IPS-18c (cell line): Measurements from ENCODE around the gene ITGAD.

Source experiments
- H3K4me3 ChIP-seq: 2 replicates; pipeline ENCODE4 v1.7.0; 2013; ENCODE audit warnings: low read depth, mild to moderate bottlenecking, low read length, moderate library complexity; ENCODE audit not compliant: insufficient read depth
- H3K9me3 ChIP-seq: one replicate; pipeline ENCODE4 v1.6.1; 2013; ENCODE audit warnings: mild to moderate bottlenecking, low read length, moderate library complexity; ENCODE audit not compliant: control insufficient read depth, insufficient read depth

ITGAD gene

DNA sequence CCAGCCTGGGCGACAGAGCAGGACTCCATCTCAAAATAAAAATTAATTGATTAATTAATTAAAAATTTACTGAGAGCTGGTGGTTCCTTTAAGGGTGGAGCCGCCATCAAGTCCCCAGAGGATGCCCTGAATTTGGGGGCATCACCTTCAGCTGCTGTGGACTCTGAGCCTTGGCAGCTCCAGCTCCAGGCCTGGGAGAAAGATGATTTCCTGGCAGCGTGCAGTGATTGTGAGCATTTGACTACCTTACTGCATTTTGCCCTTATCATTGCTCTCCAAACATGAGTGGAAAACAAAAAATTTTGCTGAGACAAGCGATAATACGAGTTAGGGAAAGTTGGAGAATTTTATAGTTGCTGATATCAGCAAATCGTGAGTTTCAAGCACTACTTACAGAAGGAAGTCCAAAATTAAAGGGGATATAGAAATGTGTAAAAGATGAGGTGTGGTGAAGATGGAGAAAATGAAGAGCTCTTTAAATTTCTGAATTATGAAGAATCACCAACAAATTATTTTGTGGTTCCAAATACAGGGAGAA is 2.6 kb upstream of the ITGAD start:
- Histone ChIP-seq H3K9me3 (no peaks in the 10 kb centered on the region), H3K4me3 (no peak overlapping the region)

DNA sequence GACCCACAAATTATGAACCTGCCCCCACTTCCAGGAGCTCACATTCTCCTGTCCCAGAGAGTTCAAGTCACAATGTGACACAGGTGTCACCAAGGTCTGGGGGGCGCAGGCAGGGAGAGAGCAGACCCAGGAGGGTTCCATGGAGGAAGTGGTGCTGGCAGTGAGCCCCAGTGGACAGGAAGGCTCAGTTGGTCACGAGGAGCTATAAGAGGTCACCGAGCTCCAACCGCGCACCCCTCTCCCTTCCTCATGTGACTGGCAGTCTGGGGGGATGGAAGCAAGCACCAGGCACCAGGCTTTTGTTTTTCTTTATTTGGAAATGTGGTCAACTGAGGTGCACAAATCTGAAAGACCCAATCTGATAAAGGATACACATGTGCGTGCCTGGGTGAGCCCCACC is 2.5 kb downstream of the ITGAD start:
- H3K9me3 ChIP-seq = peaks cover 2% of the 10 kb centered on the region
- H3K4me3 ChIP-seq = no peak overlapping the region

DNA sequence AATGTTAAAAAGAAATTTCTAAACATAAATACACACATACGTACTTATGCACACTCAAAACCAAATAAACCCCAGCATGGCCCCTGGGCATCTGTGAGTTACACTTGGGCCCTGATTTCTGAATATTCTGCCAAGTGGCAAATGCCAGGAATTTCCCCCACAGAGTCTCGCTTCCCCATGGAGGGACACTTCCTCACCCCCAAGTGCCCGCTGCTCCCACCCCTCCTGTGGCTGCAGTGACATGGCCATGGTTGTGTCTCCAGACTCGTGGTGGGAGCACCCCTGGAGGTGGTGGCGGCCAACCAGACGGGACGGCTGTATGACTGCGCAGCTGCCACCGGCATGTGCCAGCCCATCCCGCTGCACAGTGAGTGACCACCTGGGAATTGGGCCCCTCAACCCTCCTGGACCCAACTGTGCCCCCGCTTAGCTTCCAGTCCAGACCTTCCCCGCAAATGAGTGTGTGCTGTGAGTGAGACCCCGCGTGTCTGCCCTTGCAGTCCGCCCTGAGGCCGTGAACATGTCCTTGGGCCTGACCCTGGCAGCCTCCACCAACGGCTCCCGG is 4.0 kb downstream of the ITGAD start:
- Histone ChIP-seq H3K9me3 (peaks cover 2% of the 10 kb centered on the region), H3K4me3 (no peak overlapping the region)

DNA sequence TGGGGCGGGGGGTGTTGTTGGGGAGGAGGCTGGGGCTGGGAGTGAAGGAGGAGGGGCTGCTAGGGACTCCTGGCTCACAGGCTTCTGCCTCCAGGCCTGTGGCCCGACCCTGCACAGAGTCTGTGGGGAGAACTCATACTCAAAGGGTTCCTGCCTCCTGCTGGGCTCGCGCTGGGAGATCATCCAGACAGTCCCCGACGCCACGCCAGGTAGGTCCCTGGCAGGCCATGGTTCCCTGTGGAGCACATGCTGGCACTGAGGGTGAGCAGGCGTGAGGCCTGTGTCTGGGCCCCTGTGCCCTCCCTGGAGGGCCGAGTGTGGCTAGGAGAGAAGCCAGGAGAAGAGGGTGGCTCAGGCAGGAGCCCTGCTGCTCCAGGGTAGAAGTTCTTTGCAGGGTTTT is 4.6 kb downstream of the ITGAD start:
- Histone ChIP-seq H3K9me3 (peaks cover 2% of the 10 kb centered on the region), H3K4me3 (no peak overlapping the region)

DNA sequence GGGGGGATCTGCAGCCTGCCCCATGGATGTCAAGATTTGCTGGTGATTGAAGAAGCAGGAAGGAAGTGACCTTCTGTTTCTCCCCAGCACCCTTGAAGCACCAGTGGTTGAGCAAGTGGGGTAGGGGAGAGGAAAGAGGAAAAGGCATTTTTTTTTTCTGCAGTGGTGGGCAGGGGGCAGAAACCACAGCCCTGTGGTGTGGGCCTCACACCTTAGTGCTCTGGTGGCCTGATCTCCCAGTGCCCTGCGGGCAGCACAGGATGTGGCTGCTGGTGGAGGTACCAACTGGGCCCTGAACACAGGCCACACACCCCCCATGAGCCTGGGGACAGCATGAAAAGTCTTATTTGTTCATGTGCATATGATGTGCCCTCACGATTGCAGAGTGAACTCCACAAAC is 7.1 kb downstream of the ITGAD start:
- H3K4me3 ChIP-seq = no peak overlapping the region
- peaks cover 2% of the 10 kb centered on the region for H3K9me3 ChIP-seq

DNA sequence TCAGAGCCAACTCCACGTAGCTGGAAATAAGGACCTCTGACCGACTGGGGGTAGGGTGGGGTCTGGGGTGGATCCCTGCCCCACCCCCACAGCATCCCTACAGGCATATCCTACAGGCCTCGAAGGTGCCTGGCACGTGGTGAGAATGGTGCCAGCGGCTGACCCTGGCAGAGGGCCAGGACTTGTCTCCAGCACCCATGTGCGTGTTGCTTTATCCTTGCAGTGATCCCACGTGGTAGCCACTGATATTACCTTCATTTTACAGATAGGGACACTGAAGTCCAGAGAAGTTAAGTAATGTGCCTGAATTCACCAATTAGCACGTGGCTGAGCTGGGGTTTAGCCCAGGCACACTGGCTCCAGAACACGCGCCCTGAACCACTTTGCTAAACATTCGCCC is 8.3 kb downstream of the ITGAD start:
- Histone ChIP-seq H3K4me3 (no peak overlapping the region), H3K9me3 (peaks cover 2% of the 10 kb centered on the region)

DNA sequence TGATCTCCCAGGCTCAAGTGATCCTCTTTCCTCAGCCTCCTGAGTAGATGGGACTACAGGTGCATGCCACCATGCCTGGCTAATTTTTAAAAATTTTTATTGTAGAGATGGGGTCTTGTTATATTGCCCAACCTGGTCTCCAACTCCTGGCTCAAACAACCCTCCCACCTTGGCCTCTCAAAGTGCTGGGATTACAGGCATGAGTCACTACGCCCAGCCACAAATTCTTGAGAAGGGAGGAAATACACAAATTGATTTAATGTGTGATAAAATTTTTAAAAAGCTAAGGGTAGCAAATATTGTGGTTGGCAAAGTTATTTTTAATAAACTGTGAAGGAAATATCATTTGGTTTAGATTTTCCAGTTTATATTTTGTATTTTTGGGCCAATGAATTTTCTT is 9.6 kb downstream of the ITGAD start:
- H3K9me3 ChIP-seq = peaks cover 2% of the 10 kb centered on the region
- no peak overlapping the region for H3K4me3 ChIP-seq

DNA sequence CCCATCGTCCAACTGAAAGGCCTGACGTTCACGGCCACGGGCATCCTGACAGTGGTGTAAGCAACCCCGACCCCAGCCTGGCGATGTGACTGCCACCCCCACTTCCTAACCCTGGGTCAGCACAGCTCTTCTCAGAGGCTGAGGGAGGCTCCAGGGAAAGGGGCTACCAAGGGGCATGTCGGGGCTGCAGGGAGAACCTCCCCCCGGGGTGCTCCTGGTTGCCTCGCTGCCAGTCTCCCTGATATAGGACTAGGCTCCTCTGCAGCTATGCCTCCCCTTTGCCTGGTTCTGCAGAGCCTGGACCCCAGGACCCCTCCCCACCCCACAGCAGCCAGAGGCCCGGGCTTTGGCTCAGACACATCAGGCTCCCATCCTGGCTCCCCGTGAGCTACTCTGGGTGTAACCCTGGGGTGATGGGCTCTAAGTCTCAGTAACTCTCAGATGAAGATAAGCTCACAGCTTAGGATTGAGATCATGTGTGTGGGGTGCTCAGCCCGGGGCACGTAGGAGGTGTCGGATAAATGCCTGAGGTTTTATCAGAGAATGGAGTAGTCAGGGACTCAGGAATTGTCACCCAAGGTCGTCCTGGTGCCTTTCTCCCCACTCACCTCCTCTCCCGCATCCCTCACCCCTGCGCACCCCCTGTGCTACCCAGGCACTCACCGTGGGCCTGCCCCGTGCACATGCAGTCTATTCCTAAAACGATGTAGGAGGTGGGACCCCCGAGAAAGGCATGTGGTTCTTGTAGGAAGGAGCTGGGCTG is 10.6 kb downstream of the ITGAD start:
- H3K4me3 ChIP-seq = no peak overlapping the region
- H3K9me3 ChIP-seq = peaks cover 2% of the 10 kb centered on the region

DNA sequence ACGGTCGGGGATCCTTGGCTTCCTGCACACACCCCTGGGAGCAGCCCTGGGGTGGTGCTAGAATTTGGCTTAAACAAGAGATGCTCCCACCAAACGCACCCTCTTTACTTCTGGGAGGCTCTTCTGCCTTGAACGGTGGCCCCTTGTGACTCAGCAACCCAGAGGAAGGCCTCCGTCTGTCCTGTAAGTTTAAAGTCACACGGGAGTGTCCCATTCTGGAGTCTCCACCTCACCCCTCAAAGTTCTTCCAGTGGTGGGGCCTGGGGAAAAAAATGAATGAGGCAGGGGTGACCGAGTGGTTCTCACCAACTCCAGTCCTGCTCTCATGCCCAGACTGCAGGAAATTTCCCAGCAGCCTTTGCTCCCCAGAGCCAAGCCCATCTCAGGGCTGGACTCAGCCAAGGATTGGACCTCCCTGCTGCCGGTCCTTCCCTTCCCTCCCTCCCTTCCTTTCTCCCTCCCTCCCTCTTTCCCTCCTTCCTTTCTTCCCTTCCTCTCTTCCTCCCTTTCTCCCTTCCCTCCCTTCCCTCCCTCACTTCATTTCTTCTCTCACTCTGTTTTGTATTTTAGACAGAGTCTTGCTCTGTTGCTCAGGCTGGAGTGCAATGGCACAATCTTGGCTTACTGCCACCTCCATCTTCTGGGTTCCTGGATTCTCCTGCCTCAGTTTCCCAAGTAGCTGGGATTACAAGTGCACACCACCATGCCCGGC is 11.4 kb downstream of the ITGAD start:
- no peak overlapping the region for H3K4me3 ChIP-seq
- no peaks in the 10 kb centered on the region for H3K9me3 ChIP-seq

DNA sequence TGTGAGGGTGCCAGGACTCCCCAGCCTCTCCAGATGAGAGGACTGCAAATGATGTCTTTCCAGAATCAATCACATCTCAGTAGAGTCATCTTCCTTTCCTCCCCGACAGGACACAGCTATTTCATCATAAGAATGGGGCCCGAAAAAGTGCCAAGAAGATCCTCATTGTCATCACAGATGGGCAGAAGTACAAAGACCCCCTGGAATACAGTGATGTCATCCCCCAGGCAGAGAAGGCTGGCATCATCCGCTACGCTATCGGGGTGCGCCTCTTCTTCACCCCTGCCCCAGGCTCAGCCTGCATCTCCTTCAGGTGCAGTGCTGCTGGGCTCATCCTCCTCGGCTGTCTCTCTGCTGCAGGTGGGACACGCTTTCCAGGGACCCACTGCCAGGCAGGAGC is 14.3 kb downstream of the ITGAD start:
- H3K4me3 ChIP-seq = no peak overlapping the region
- no peaks in the 10 kb centered on the region for H3K9me3 ChIP-seq

DNA sequence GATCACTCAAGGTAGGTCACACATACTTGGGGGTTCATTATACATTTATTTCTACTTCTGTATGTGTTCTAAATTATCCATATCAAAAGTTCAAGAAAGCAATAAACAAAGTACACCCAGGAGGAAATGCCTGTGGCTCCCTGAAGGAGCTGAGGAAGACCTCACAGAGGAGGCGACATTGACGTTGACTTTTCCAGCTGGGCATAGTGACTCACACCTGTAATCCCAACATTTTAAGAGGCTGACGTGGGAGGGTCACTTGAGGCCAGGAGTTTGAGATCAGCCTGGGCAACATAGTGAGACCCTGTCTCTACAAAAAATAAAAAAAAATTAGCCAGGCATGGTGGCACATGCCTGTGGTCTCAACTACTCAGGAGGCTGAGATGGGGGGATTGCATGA is 16.3 kb downstream of the ITGAD start:
- no peaks in the 10 kb centered on the region for H3K9me3 ChIP-seq
- H3K4me3 ChIP-seq = no peak overlapping the region

DNA sequence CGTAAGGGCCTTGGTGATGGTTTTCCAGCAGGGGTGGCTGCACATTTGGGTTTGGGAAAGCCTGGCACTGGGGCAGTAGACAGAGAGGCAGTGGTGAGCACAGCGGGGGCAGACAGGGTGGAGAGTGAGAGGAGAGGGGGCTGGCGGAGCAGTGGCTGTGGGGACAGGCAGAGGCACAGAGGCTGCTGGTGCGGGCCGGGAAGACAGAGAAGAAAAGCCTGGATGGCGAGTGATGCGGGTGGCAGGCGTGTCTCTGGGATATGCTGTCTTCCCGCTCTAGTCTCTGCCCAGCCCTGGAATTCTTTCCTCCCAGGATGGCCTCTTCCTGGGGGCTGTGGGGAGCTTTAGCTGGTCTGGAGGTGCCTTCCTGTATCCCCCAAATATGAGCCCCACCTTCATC is 16.9 kb downstream of the ITGAD start:
- Histone ChIP-seq H3K4me3 (no peak overlapping the region), H3K9me3 (no peaks in the 10 kb centered on the region)

DNA sequence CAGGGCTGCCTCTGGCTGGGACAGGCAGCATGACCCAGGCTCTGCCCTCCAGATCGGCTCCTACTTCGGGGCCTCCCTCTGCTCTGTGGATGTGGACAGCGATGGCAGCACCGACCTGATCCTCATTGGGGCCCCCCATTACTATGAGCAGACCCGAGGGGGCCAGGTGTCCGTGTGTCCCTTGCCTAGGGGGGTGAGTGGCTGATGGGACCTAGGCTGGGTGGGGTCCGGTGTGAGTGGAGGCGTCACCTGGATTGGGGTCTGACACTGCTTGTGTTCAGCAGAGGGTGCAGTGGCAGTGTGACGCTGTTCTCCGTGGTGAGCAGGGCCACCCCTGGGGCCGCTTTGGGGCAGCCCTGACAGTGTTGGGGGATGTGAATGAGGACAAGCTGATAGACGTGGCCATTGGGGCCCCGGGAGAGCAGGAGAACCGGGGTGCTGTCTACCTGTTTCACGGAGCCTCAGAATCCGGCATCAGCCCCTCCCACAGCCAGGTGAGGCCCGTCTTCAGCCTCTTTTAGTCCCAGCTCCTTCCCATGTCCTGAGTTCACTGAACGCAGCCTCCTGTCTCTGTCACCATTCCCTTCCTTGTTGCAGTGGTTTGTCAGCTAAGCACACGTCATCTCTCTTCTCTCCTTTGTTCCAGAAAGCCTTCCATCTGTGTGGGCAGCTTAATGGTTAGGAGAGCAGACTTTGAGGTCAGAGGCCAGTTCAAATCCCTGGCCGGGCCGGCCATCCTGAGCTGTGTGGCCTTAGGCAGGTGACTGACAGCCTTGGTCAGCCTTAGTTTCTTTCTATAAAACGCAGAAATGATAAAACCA is 18.1 kb downstream of the ITGAD start:
- H3K9me3 ChIP-seq = no peaks in the 10 kb centered on the region
- no peak overlapping the region for H3K4me3 ChIP-seq

DNA sequence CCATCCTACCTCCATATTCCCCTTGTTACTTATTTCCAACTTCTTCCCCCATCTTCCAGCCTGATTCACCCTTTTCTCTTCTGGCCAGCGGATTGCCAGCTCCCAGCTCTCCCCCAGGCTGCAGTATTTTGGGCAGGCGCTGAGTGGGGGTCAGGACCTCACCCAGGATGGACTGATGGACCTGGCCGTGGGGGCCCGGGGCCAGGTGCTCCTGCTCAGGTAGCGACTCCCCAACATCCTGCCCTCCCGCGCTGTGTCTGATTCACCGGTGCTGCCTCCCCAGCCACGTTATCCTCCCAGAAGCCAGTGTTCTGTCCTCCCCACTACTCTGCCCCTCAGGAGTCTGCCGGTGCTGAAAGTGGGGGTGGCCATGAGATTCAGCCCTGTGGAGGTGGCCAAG is 19.6 kb downstream of the ITGAD start:
- Histone ChIP-seq H3K4me3 (no peak overlapping the region), H3K9me3 (no peaks in the 10 kb centered on the region)

DNA sequence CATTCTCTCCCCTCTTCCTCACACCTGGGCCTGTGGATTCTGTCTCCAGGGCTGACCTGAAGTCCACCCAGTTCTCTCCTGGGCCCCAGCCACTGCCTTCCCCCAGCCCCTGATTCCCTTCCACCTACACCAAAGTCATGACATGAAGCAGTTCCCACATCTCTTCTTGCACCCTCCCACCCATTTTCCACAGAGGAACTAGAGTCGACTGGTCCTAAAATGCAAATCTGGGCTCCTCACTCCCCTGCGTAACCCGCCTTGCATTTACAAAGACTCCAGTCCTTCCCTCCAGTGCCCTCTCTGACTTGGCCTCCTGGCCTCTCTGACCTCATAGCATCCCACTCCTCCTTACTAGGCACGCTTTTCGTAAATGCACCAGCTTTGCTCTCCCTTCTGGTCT is 20.2 kb downstream of the ITGAD start:
- Histone ChIP-seq H3K4me3 (no peak overlapping the region), H3K9me3 (no peaks in the 10 kb centered on the region)

DNA sequence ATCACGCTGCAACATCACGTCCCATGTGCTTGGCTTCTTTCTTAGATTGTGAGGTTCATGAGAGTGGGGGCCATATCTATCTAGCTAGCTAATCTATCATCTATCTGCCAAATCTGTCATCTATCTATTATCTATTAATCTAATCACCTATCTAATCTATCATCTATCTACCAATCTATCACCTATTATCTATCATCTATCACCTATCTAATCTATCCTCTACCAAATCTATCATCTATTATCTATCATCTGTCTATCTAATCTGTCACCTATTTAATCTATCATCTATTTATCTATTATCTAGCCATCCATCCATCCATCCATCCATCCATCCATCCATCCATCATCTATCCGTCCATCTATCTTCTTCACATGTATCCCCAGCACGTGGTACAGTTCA is 20.8 kb downstream of the ITGAD start:
- no peak overlapping the region for H3K4me3 ChIP-seq

DNA sequence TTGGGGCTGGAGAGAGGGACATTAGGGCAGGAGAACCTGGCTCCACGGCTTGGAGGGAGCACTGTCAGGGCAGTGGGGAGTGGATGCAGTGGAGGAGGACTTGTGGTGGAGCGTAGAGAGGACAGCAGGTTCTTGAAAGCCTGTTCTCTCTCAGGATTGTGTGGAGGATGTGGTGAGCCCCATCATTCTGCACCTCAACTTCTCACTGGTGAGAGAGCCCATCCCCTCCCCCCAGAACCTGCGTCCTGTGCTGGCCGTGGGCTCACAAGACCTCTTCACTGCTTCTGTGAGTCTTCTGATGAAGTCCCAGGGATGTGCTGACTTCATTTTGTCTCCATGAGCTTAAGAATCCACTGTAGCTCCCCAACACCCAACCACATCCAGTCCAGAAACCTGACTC is 21.6 kb downstream of the ITGAD start:
- no peaks in the 10 kb centered on the region for H3K9me3 ChIP-seq
- no peak overlapping the region for H3K4me3 ChIP-seq

More for the DNA sequence above, 20.8 kb downstream of the ITGAD start:
- no peaks in the 10 kb centered on the region for H3K9me3 ChIP-seq
